Muscle of leg (tissue), 11 donors: ENCODE data around the gene TMEM52. TPM values are rescaled to one million over a fixed set of nuclear protein-coding genes. Genes with fewer than 3 reads are reported as not detected.

Source experiments
- DNase-seq: peaks from one replicate; pipeline ENCODE4 v3.0.0; 2013
- H3K27ac ChIP-seq: one replicate; pipeline ENCODE4 v1.5.1; 2013; ENCODE audit warnings: mild to moderate bottlenecking, low read length, control low read depth
- H3K27me3 ChIP-seq: one replicate; pipeline ENCODE4 v1.6.1; 2013; ENCODE audit warnings: low read length; ENCODE audit not compliant: control insufficient read depth, insufficient read depth
- H3K36me3 ChIP-seq: one replicate; pipeline ENCODE4 v1.6.1; 2013; ENCODE audit warnings: low read length; ENCODE audit not compliant: control insufficient read depth, insufficient read depth
- H3K4me1 ChIP-seq: one replicate; pipeline ENCODE4 v1.6.1; 2013; ENCODE audit warnings: low read length; ENCODE audit not compliant: control insufficient read depth, insufficient read depth
- H3K4me3 ChIP-seq: one replicate; pipeline ENCODE4 v1.5.1; 2013; ENCODE audit warnings: low read length, control low read depth
- H3K9me3 ChIP-seq: replicated peaks from 2 replicates; pipeline ENCODE4 v1.6.1; 2013; ENCODE audit warnings: low read depth, low read length; ENCODE audit not compliant: control insufficient read depth
- WGBS: methylation state at CpG from one replicate; pipeline ENCODE4 v1.1.5; 2013; ENCODE audit warnings: missing lambda C conversion rate; ENCODE audit not compliant: insufficient coverage; 5-methylcytosine and 5-hydroxymethylcytosine counted together
- polyA plus RNA-seq, 8 donors: library from polyadenylated mRNA; unstranded; fragments of 120-200 nt; gene quantifications; one replicate each; pipeline versions ENCODE4 v1.2.1 to v1.2.3, GENCODE V29; 2013; ENCODE audit warnings: inconsistent platforms in 1 of 8, low replicate concordance in 1 of 8; ENCODE audit not compliant: insufficient read length in 8 of 8, insufficient read depth in 1 of 8
- total RNA-seq: library from RNA; stranded (reverse); fragments of 120-200 nt; gene quantifications from one replicate; pipeline ENCODE4 v1.2.4, GENCODE V29; 2013

Gene TMEM52
- total and polyA plus RNA-seq, 9 donors = 43.3 to 129 (median 84.8) TPM

GRCh38 chr1:1929102-1929638 is 10.1 kb upstream of the TMEM52 start:
- WGBS = 89% methylated on average over 4 of the region's 10 CpGs
- no peaks in the 10 kb centered on the region for H3K36me3 ChIP-seq
- H3K4me3 ChIP-seq = no peak overlapping the region
- H3K27me3 ChIP-seq = peaks cover 2% of the 10 kb centered on the region
- no peaks in the 10 kb centered on the region for H3K9me3 ChIP-seq
- no peak for DNase-seq
- peaks cover 19% of the 10 kb centered on the region for H3K4me1 ChIP-seq
- no peak overlapping the region for H3K27ac ChIP-seq

- DNase-seq = no peak
- H3K4me1 ChIP-seq = peaks cover 23% of the 10 kb centered on the region
- no peak overlapping the region for H3K27ac ChIP-seq
- 77% methylated on average over 23 of the region's 34 CpGs for WGBS
- H3K4me3 ChIP-seq = no peak overlapping the region
- H3K27me3 ChIP-seq = peaks cover 2% of the 10 kb centered on the region
- no peaks in the 10 kb centered on the region for H3K36me3 ChIP-seq
- no peaks in the 10 kb centered on the region for H3K9me3 ChIP-seq
Observed at GRCh38 chr1:1928231-1929101, 9.4 kb upstream of the TMEM52 start.

- H3K27me3 ChIP-seq = peaks cover 2% of the 10 kb centered on the region
- H3K27ac ChIP-seq = no peak overlapping the region
- no peak overlapping the region for H3K4me3 ChIP-seq
- H3K36me3 ChIP-seq = no peaks in the 10 kb centered on the region
- no peaks in the 10 kb centered on the region for H3K9me3 ChIP-seq
- DNase-seq = no peak
- H3K4me1 ChIP-seq = peaks cover 28% of the 10 kb centered on the region
- 94% methylated on average over 15 of the region's 25 CpGs for WGBS
Observed at GRCh38 chr1:1927751-1928150, 8.7 kb upstream of the TMEM52 start.

GRCh38 chr1:1926886-1927660 is 8.0 kb upstream of the TMEM52 start:
- WGBS = 83% methylated on average over 19 of the region's 21 CpGs
- no peak overlapping the region for H3K4me3 ChIP-seq
- no peaks in the 10 kb centered on the region for H3K9me3 ChIP-seq
- no peak overlapping the region for H3K27ac ChIP-seq
- peaks cover 30% of the 10 kb centered on the region for H3K4me1 ChIP-seq
- no peaks in the 10 kb centered on the region for H3K36me3 ChIP-seq
- H3K27me3 ChIP-seq = peaks cover 2% of the 10 kb centered on the region
- DNase-seq = no peak

GRCh38 chr1:1926346-1926811 is 7.3 kb upstream of the TMEM52 start:
- Histone ChIP-seq H3K4me1 (peaks cover 30% of the 10 kb centered on the region), H3K4me3 (no peak overlapping the region), H3K27ac (no peak overlapping the region), H3K27me3 (peaks cover 2% of the 10 kb centered on the region), H3K9me3 (no peaks in the 10 kb centered on the region), H3K36me3 (no peaks in the 10 kb centered on the region)
- no peak for DNase-seq
- WGBS = 88% methylated on average over 16 of the region's 26 CpGs

- Histone ChIP-seq H3K27ac (no peak overlapping the region), H3K36me3 (no peaks in the 10 kb centered on the region), H3K4me1 (peaks cover 30% of the 10 kb centered on the region), H3K4me3 (no peak overlapping the region), H3K9me3 (no peaks in the 10 kb centered on the region), H3K27me3 (peaks cover 2% of the 10 kb centered on the region)
- DNase-seq = no peak
- WGBS = 72% methylated on average over 25 of the region's 27 CpGs
Observed at GRCh38 chr1:1925437-1926345, 6.6 kb upstream of the TMEM52 start.

GRCh38 chr1:1924849-1925248 is 5.8 kb upstream of the TMEM52 start:
- DNase-seq = no peak
- no peak overlapping the region for H3K27ac ChIP-seq
- H3K4me1 ChIP-seq = peaks cover 32% of the 10 kb centered on the region
- H3K4me3 ChIP-seq = no peak overlapping the region
- 91% methylated on average over 21 of the region's 21 CpGs for WGBS
- H3K27me3 ChIP-seq = peaks cover 2% of the 10 kb centered on the region
- H3K36me3 ChIP-seq = no peaks in the 10 kb centered on the region
- no peaks in the 10 kb centered on the region for H3K9me3 ChIP-seq

- peaks cover 37% of the 10 kb centered on the region for H3K4me1 ChIP-seq
- H3K4me3 ChIP-seq = no peak overlapping the region
- H3K9me3 ChIP-seq = no peaks in the 10 kb centered on the region
- no peak overlapping the region for H3K27ac ChIP-seq
- peak; percentile 77 for DNase-seq
- H3K27me3 ChIP-seq = peaks cover 2% of the 10 kb centered on the region
- WGBS = 27% methylated on average over 13 of the region's 18 CpGs
- no peaks in the 10 kb centered on the region for H3K36me3 ChIP-seq
Observed at GRCh38 chr1:1924386-1924785, 5.3 kb upstream of the TMEM52 start.

- Histone ChIP-seq H3K4me1 (peaks cover 39% of the 10 kb centered on the region), H3K27me3 (peaks cover 2% of the 10 kb centered on the region), H3K9me3 (no peaks in the 10 kb centered on the region), H3K36me3 (no peaks in the 10 kb centered on the region), H3K4me3 (no peak overlapping the region), H3K27ac (no peak overlapping the region)
- DNase-seq = no peak
- 53% methylated on average over 29 of the region's 29 CpGs for WGBS
Observed at GRCh38 chr1:1922956-1923833, 4.1 kb upstream of the TMEM52 start.
